ENCODE measurements around the gene POLR1D.

- TF ChIP-seq CTCF (IDR thresholded peaks at IDR 0.05 in 8 of 11, conservative IDR thresholded peaks at IDR 0.05 in 3 of 11): no peak
- TF ChIP-seq POLR2A (IDR thresholded peaks at IDR 0.05): no peak
- no peak for TF ChIP-seq POLR2AphosphoS5 (IDR thresholded peaks at IDR 0.05)
Measured at GRCh38 chr13:27644302-27644701, 22.6 kb downstream of the POLR1D start.

Data from spleen (tissue), 7 donors.